ENCODE measurements around the gene AACS. TPM values are rescaled to one million over a fixed set of nuclear protein-coding genes. Genes with fewer than 3 reads are reported as not detected.

The AACS gene
- total and polyA plus RNA-seq, 10 of the 15 experiments (the other 5 are each of a cell fraction or from before 2014, with no cell fraction given) = 10.1 to 34.0 (median 21.1) TPM

- FAIRE-seq (no peak), DNase-seq (ENCODE audit: low read depth, low spot score) (no peak), ATAC-seq (no peak)
- ChIA-PET RAD21 (ENCODE audit: unreplicated experiment) (no interaction called here), SMC1A (ENCODE audit: uncharacterized antibody, unreplicated experiment) (interaction anchor here (0.6 kb wide), 1 partner anchor 10 kb away, joined by 3 read pairs; no protein-coding TSS in a partner anchor), POLR2A (no interaction called here), CTCF (no interaction called here)
- no peak overlapping the region for H3K4me2 ChIP-seq (ENCODE audit: control insufficient read depth, insufficient read depth)
- BruUV-seq (replicated peaks) = no TSS peak
- TF ChIP-seq POLR2A (IDR thresholded peaks at IDR 0.05; ENCODE audit: low read depth, low read length) (no peak), NBN (IDR thresholded peaks at IDR 0.05) (no peak), EED (IDR thresholded peaks at IDR 0.05; ENCODE audit: low read depth) (no peak), ZNF217 (IDR thresholded peaks at IDR 0.05) (no peak), ZNF384 (IDR thresholded peaks at IDR 0.05; ENCODE audit: borderline replicate concordance, low read depth, low read length) (no peak), HCFC1 (IDR thresholded peaks at IDR 0.05; ENCODE audit: low read length) (no peak), SMAD5 (IDR thresholded peaks at IDR 0.05; ENCODE audit: low read depth) (no peak), MTA2 (IDR thresholded peaks at IDR 0.05; ENCODE audit: low read depth) (no peak), ZBED1 (IDR thresholded peaks at IDR 0.05; ENCODE audit: borderline replicate concordance) (no peak), SMC3 (IDR thresholded peaks at IDR 0.05; ENCODE audit: borderline replicate concordance, low read length) (no peak), HSF1 (IDR thresholded peaks at IDR 0.05; ENCODE audit: low read depth, low read length) (no peak), ZBTB11 (CRISPR knock-in tag; IDR thresholded peaks at IDR 0.05) (no peak)
- H4K20me1 ChIP-seq (ENCODE audit: control insufficient read depth, insufficient read depth) = no peaks in the 10 kb centered on the region
- no peaks in the 10 kb centered on the region for H3K9me3 ChIP-seq (replicated peaks; ENCODE audit: control insufficient read depth, insufficient read depth, low read length)
- no peak overlapping the region for H2AFZ ChIP-seq (ENCODE audit: control insufficient read depth, low read depth, low read length)
- in situ Hi-C loops (cut with MboI) = no loop called here
- 56% methylated on average over 3 of the region's 3 CpGs for WGBS (ENCODE audit: insufficient coverage, insufficient replicate concordance, low lambda C conversion rate, missing lambda C conversion rate)
- H3K4me1 ChIP-seq (ENCODE audit: control insufficient read depth, insufficient read depth, low read length) = no peaks in the 10 kb centered on the region
- H3K4me3 ChIP-seq = no peak overlapping the region
- H3K79me2 ChIP-seq (ENCODE audit: control insufficient read depth, insufficient read depth, low read length) = no peaks in the 10 kb centered on the region
- H3K36me3 ChIP-seq (ENCODE audit: control insufficient read depth in 2 of 2, insufficient read depth in 2 of 2, low read length in 1 of 2) = no peaks in the 10 kb centered on the region
- no peak overlapping the region for H3K27ac ChIP-seq (ENCODE audit: control insufficient read depth, insufficient read depth)
- intact Hi-C loops (cut with micrococcal nuclease; ENCODE audit: unreplicated experiment) = no loop called here
- no peak overlapping the region for H3K9ac ChIP-seq (ENCODE audit: control insufficient read depth, insufficient read depth, low read length)
- no peaks in the 10 kb centered on the region for H3K27me3 ChIP-seq (replicated peaks in 1 of 2; ENCODE audit: control insufficient read depth in 2 of 2, insufficient read depth in 2 of 2, low read length in 1 of 2)
Measured at GRCh38 chr12:125050868-125051267, 14.4 kb upstream of the AACS start.
